ENCODE data around the gene HSH2D. TPM values are rescaled to one million over a fixed set of nuclear protein-coding genes. Genes with fewer than 3 reads are reported as not detected.
"Not testable (repeated sequence)": the region's sequence is repeated elsewhere in the genome, so short reads cannot be mapped to it uniquely, and the experiment has no call there.

HSH2D gene
- total and polyA plus RNA-seq, 4 experiments from 2014 or later: 5.5 to 18.8 (median 15.2) TPM

DNA sequence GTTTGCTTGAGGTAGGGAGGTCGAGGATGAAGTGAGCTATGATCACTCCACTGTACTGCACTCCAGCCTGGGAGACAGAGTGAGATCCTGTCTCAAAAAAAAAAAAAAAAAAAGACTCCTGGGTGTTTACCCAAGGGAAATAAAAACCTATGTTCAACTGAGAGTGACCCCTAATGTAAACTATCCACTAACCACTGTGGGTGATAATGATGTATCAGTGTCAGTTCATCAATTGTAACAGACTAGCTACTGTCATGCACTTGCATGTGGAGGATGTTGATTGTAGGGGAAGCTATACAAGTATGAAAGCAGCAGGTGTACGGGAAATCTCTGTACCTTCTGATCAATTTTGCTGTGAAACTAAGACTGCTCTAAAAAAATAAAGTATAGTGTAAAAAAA, 32.5 kb downstream of the HSH2D start:
- POLR2A ChIA-PET (ENCODE audit: partially characterized antibody): interaction anchor here (0.6 kb wide), 2 partner anchors 21 to 544 kb away, joined by 3 read pairs; no protein-coding TSS in a partner anchor
- Mint-ChIP-seq H3K9me3 (no peaks in the 10 kb centered on the region), H3K4me1 (no peaks in the 10 kb centered on the region), H3K4me3 (no peak overlapping the region), H3K27ac (no peak overlapping the region), H3K36me3 (no peaks in the 10 kb centered on the region), H3K27me3 (peaks cover 0 to 1% of the 10 kb centered on the region in 2 donors)
- H3K36me3 ChIP-seq (ENCODE audit: insufficient read depth, low read length): no peaks in the 10 kb centered on the region
- H3K9me3 ChIP-seq (ENCODE audit: control insufficient read depth in 1 of 2, low read length in 2 of 2): no peaks in the 10 kb centered on the region
- intact Hi-C loops (cut with micrococcal nuclease): no loop called here
- no peaks in the 10 kb centered on the region for H3K27me3 ChIP-seq (ENCODE audit: insufficient read depth, low read length)
- no peak overlapping the region for H3K4me3 ChIP-seq (ENCODE audit: low read length in 2 of 2)
- CTCF ChIA-PET (ENCODE audit: partially characterized antibody): interaction anchor here (1.0 kb wide), 1 partner anchor 134 kb away, joined by 3 read pairs; no protein-coding TSS in a partner anchor
- no peak overlapping the region for H3K27ac ChIP-seq (ENCODE audit: low read depth, low read length)
- H3K4me1 ChIP-seq (ENCODE audit: insufficient read depth, low read length): no peaks in the 10 kb centered on the region
- no peak for DNase-seq

GRCh38 chr19:16178866-16179265, 35.4 kb downstream of the HSH2D start:
- H3K4me1 Mint-ChIP-seq; H3K9me3 Mint-ChIP-seq; POLR2A ChIA-PET (ENCODE audit: partially characterized antibody): not testable (repeated sequence)

GRCh38 chr19:16180611-16181010, 37.1 kb downstream of the HSH2D start:
- Mint-ChIP-seq H3K27me3 (peaks cover 1 to 2% of the 10 kb centered on the region in 2 donors), H3K4me1 (peaks cover 7 to 17% (median 12%) of the 10 kb centered on the region in 4 donors), H3K27ac (no peak overlapping the region), H3K4me3 (no peak overlapping the region), H3K9me3 (no peaks in the 10 kb centered on the region), H3K36me3 (peaks cover 5 to 7% of the 10 kb centered on the region in 2 donors)
- CTCF ChIA-PET (ENCODE audit: partially characterized antibody): interaction anchor here (1.1 to 6.2 kb wide), 7 partner anchors 9 to 369 kb away, joined by 3 to 38 read pairs (median 3); no protein-coding TSS in a partner anchor
- Histone ChIP-seq H3K27me3 (ENCODE audit: insufficient read depth, low read length) (no peaks in the 10 kb centered on the region), H3K27ac (ENCODE audit: low read depth, low read length) (no peak overlapping the region), H3K4me3 (ENCODE audit: low read length in 2 of 2) (no peak overlapping the region), H3K9me3 (ENCODE audit: control insufficient read depth in 1 of 2, low read length in 2 of 2) (no peaks in the 10 kb centered on the region), H3K4me1 (ENCODE audit: insufficient read depth, low read length) (peaks cover 14% of the 10 kb centered on the region), H3K36me3 (ENCODE audit: insufficient read depth, low read length) (no peaks in the 10 kb centered on the region)
- POLR2A ChIA-PET (ENCODE audit: partially characterized antibody): no interaction called here
- no peak for DNase-seq
- intact Hi-C loops (cut with micrococcal nuclease): no loop called here

More at GRCh38 chr19:16178866-16179265, 35.4 kb downstream of the HSH2D start:
- H3K4me3 Mint-ChIP-seq; H3K4me3 ChIP-seq (ENCODE audit: low read length in 2 of 2); H3K27me3 ChIP-seq (ENCODE audit: insufficient read depth, low read length); H3K4me1 ChIP-seq (ENCODE audit: insufficient read depth, low read length); H3K36me3 Mint-ChIP-seq; H3K27me3 Mint-ChIP-seq; intact Hi-C loops (cut with micrococcal nuclease); H3K27ac ChIP-seq (ENCODE audit: low read depth, low read length); DNase-seq; H3K27ac Mint-ChIP-seq; H3K36me3 ChIP-seq (ENCODE audit: insufficient read depth, low read length); H3K9me3 ChIP-seq (ENCODE audit: control insufficient read depth in 1 of 2, low read length in 2 of 2): not testable (repeated sequence)
- CTCF ChIA-PET (ENCODE audit: partially characterized antibody): interaction anchor here (2.8 to 6.2 kb wide), 2 partner anchors 114 to 137 kb away, joined by 11 to 38 read pairs; no protein-coding TSS in a partner anchor

DNA sequence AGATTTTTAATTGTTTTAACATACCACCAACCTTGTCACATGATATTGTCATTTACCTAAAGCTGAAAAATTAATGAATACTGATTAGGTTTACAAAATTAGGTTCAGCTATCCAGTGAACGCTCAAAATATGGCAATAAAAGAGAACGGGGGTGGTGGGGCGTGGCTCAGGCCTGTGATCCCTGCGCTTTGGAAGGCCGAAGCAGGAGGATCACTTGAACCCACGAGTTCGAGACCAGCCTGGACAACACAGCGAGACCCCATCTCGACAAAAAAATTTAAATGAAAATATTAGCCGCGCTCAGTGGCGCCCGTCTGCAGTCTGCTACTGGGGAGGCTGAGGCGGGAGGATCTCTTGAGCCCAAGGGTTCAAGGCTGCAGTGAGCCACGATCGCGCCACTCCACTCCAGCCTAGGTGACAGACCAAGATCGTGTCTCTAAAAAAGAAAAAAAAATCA, 41.2 kb downstream of the HSH2D start:
- intact Hi-C loops (cut with micrococcal nuclease): loop anchor here (1.0 to 2.0 kb wide), 7 partner anchors 13 to 348 kb away; partner anchors contain the start of genes AP1M1, C19orf44, CALR3 and HSH2D
- peak overlapping the region; percentile 95 to 99 (median 96) for H3K27ac Mint-ChIP-seq
- ChIA-PET CTCF (ENCODE audit: partially characterized antibody) (interaction anchor here (0.9 to 3.4 kb wide), 18 partner anchors 12 to 555 kb away, joined by 3 to 36 read pairs (median 7); partner anchors contain the start of genes AP1M1, RAB8A and TPM4), POLR2A (ENCODE audit: partially characterized antibody) (interaction anchor here (0.9 to 2.2 kb wide), 21 partner anchors 10 to 348 kb away, joined by 3 to 35 read pairs (median 5); partner anchors contain the start of genes AP1M1, KLF2 and RAB8A)
- H3K9me3 Mint-ChIP-seq: no peaks in the 10 kb centered on the region
- Histone ChIP-seq H3K9me3 (ENCODE audit: control insufficient read depth in 1 of 2, low read length in 2 of 2) (no peaks in the 10 kb centered on the region), H3K36me3 (ENCODE audit: insufficient read depth, low read length) (peaks cover 11% of the 10 kb centered on the region), H3K27ac (ENCODE audit: low read depth, low read length) (no peak overlapping the region), H3K4me1 (ENCODE audit: insufficient read depth, low read length) (peaks cover 40% of the 10 kb centered on the region), H3K4me3 (ENCODE audit: low read length in 2 of 2) (peak overlapping the region; percentile 44 to 84), H3K27me3 (ENCODE audit: insufficient read depth, low read length) (no peaks in the 10 kb centered on the region)
- H3K36me3 Mint-ChIP-seq: peaks cover 14 to 23% of the 10 kb centered on the region in 2 donors
- H3K4me3 Mint-ChIP-seq: peak overlapping the region; percentile 97 to 100 (median 99)
- peaks cover 20 to 43% (median 30%) of the 10 kb centered on the region in 4 donors for H3K4me1 Mint-ChIP-seq
- peaks cover 0 to 2% of the 10 kb centered on the region in 2 donors for H3K27me3 Mint-ChIP-seq
- no peak for DNase-seq

DNA sequence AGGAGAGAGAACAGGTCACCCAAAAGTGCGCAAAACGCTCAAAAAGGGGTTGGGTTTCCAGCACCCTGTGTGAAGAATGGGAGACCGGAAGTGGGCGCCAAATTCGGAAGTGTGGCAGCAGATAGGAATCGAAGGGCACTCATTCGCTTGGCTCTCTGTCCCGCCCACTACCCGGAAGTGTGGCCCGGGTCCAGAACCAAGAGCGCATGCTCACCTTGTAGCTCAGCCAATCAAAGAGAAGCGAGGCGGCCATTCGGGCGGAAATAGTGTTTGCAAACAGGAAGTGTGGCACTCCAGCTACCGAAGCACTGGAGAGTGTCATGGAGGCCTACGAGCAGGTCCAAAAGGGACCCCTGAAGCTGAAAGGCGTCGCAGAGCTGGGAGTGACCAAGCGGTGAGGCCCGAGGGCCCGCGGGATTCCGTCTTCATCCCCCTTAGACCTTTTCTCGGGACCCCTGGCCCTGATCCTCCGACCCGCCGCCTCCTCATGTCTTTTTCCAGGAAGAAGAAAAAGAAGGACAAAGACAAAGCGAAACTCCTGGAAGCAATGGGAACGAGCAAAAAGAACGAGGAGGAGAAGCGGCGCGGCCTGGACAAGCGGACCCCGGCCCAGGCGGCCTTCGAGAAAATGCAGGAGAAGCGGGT, 41.8 kb downstream of the HSH2D start, which contains the start of gene FAM32A:
TSS of gene FAM32A (plus strand) at position 288 of the 645 bp plus-strand sequence. CDS start at position 321, 33 bp downstream.
- no peaks in the 10 kb centered on the region for H3K27me3 ChIP-seq (ENCODE audit: insufficient read depth, low read length)
- Mint-ChIP-seq H3K4me3 (peak within 1 kb of the TSS; percentile 97 to 100 (median 99)), H3K27me3 (peaks cover 0 to 2% of the 10 kb centered on the region in 2 donors), H3K27ac (peak within 1 kb of the TSS; percentile 95 to 99 (median 96)), H3K9me3 (no peaks in the 10 kb centered on the region), H3K36me3 (peaks cover 19 to 28% of the 10 kb centered on the region in 2 donors), H3K4me1 (peaks cover 20 to 43% (median 31%) of the 10 kb centered on the region in 4 donors)
- peak within 1 kb of the TSS; percentile 84 to 86 for H3K4me3 ChIP-seq (ENCODE audit: low read length in 2 of 2)
- CTCF ChIA-PET (ENCODE audit: partially characterized antibody): interaction anchor here (0.9 to 3.4 kb wide), 21 partner anchors 11 to 556 kb away, joined by 3 to 36 read pairs (median 5); partner anchors contain the start of genes AP1M1, HSH2D, RAB8A and TPM4
- peak within 1 kb of the TSS; percentile 83 for H3K27ac ChIP-seq (ENCODE audit: low read depth, low read length)
- peak; percentile 98 to 99 (median 99) for DNase-seq
- POLR2A ChIA-PET (ENCODE audit: partially characterized antibody): interaction anchor here (0.8 to 2.2 kb wide), 22 partner anchors 9 to 348 kb away, joined by 3 to 35 read pairs (median 5); partner anchors contain the start of genes AP1M1, KLF2 and RAB8A
- peaks cover 16% of the 10 kb centered on the region for H3K36me3 ChIP-seq (ENCODE audit: insufficient read depth, low read length)
- H3K4me1 ChIP-seq (ENCODE audit: insufficient read depth, low read length): peaks cover 43% of the 10 kb centered on the region
- H3K9me3 ChIP-seq (ENCODE audit: control insufficient read depth in 1 of 2, low read length in 2 of 2): no peaks in the 10 kb centered on the region
- intact Hi-C loops (cut with micrococcal nuclease): loop anchor here (1.0 to 2.0 kb wide), 7 partner anchors 12 to 348 kb away; partner anchors contain the start of genes AP1M1, C19orf44, CALR3 and HSH2D

DNA sequence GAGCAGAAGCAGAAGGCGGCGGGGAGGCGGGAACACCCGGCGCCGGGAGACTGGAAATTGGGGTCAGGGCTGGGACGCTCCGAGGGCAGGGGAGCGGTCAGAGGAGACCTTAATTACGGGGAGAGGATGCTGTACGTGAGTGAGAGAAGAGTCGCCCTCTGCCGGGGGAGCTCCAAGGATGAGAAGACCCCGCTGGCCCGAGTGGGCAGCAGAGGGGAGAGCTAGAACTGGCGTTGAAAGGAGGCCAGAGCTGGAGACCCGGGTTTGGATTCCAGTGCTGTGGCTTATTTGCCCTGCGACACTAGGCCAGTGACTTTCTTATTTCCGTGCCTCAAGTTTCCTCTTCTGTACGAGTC, 42.3 kb downstream of the HSH2D start:
- Histone ChIP-seq H3K9me3 (ENCODE audit: control insufficient read depth in 1 of 2, low read length in 2 of 2) (no peaks in the 10 kb centered on the region), H3K4me1 (ENCODE audit: insufficient read depth, low read length) (peaks cover 43% of the 10 kb centered on the region), H3K36me3 (ENCODE audit: insufficient read depth, low read length) (peaks cover 21% of the 10 kb centered on the region), H3K4me3 (ENCODE audit: low read length in 2 of 2) (peak overlapping the region; percentile 84 to 86), H3K27ac (ENCODE audit: low read depth, low read length) (peak overlapping the region; percentile 83), H3K27me3 (ENCODE audit: insufficient read depth, low read length) (no peaks in the 10 kb centered on the region)
- ChIA-PET CTCF (ENCODE audit: partially characterized antibody) (interaction anchor here (0.6 to 3.4 kb wide), 22 partner anchors 11 to 620 kb away, joined by 3 to 36 read pairs (median 4); partner anchors contain the start of genes AP1M1, HSH2D, RAB8A and TPM4), POLR2A (ENCODE audit: partially characterized antibody) (interaction anchor here (0.8 to 2.2 kb wide), 23 partner anchors 9 to 349 kb away, joined by 3 to 35 read pairs (median 5); partner anchors contain the start of genes AP1M1, KLF2 and RAB8A)
- peaks cover 19 to 32% of the 10 kb centered on the region in 2 donors for H3K36me3 Mint-ChIP-seq
- peaks cover 0 to 2% of the 10 kb centered on the region in 2 donors for H3K27me3 Mint-ChIP-seq
- peak overlapping the region; percentile 97 to 100 (median 99) for H3K4me3 Mint-ChIP-seq
- H3K9me3 Mint-ChIP-seq: no peaks in the 10 kb centered on the region
- peak; percentile 21 to 45 (median 29) for DNase-seq
- intact Hi-C loops (cut with micrococcal nuclease): loop anchor here (1.0 to 2.0 kb wide), 7 partner anchors 12 to 349 kb away; partner anchors contain the start of genes AP1M1, C19orf44, CALR3 and HSH2D
- H3K27ac Mint-ChIP-seq: peak overlapping the region; percentile 95 to 99 (median 96)
- peaks cover 20 to 43% (median 32%) of the 10 kb centered on the region in 4 donors for H3K4me1 Mint-ChIP-seq

Data from CD4-positive, alpha-beta memory T cell (primary cell).